A549 (cell line): ENCODE results near the gene ANKRD35. TPM values are rescaled to one million over a fixed set of nuclear protein-coding genes. Genes with fewer than 3 reads are reported as not detected.

ENCODE experiments used
- ATAC-seq, 2 experiments: fragments of 200-7000 bp in 1 of 2; fragments of >200 bp in 1 of 2; cut with Nextera tagmentation in 1 of 2; cut with Tn5 transposase in 1 of 2; 3 replicates each; pipeline versions ENCODE4 v1.8.0 to v1.9.1; 2018 to 2020; ENCODE audit warnings: mild to moderate bottlenecking in 1 of 2, moderate library complexity in 1 of 2
- CTCF ChIA-PET: fragments of 300-600 bp; sonication (Branson Sonifier 250); formaldehyde crosslinking; extraction: SDS; loops from one replicate; lab custom pipeline; 2021; ENCODE audit warnings: antibody characterized with exemption, inconsistent platforms; lab: Yijun Ruan, JAX
- POLR2A ChIA-PET: fragments of 350-600 bp; formaldehyde crosslinking; extraction: SDS; loops from one replicate; lab custom pipeline; 2021; ENCODE audit warnings: antibody characterized with exemption, inconsistent platforms; lab: Yijun Ruan, JAX
- DNase-seq, 2 experiments: peaks; one replicate each; pipeline versions ENCODE4 v3.0.0 to v3.0.0-alpha.2; 2011 to 2016; ENCODE audit warnings: low read depth in 1 of 2, low spot score in 1 of 2
- FAIRE-seq: peaks from 2 replicates; lab custom pipeline; 2011; peaks lifted over from hg19 to GRCh38; lab: Jason Lieb, UNC
- H3K27ac ChIP-seq, 2 experiments: fragments of >200 bp; sonication (Bioruptor Twin); formaldehyde crosslinking; 3 replicates each; pipeline ENCODE4 v1.5.1; 2016 to 2017
- H3K4me1 ChIP-seq: fragments of >200 bp; sonication (Bioruptor Twin); formaldehyde crosslinking; 3 replicates; pipeline ENCODE4 v1.6.1; 2016
- H3K4me2 ChIP-seq: fragments of >200 bp; sonication (Bioruptor Twin); formaldehyde crosslinking; 3 replicates; pipeline ENCODE4 v1.6.1; 2016
- H3K4me3 ChIP-seq: fragments of >200 bp; sonication (Bioruptor Twin); formaldehyde crosslinking; 3 replicates; pipeline ENCODE4 v1.5.1; 2016
- H3K9me3 ChIP-seq: fragments of >200 bp; sonication (Bioruptor Twin); formaldehyde crosslinking; 3 replicates; pipeline ENCODE4 v1.6.1; 2016
- CBX2 ChIP-seq: fragments of 200-600 bp; sonication (generic); IDR thresholded peaks from 2 replicates; pipeline ENCODE4 v1.6.1; 2016; ENCODE audit warnings: low read depth, mild to moderate bottlenecking, borderline replicate concordance
- CHD2 ChIP-seq: fragments of 150-350 bp; IDR thresholded peaks from 2 replicates; pipeline ENCODE4 v1.6.1; 2014; ENCODE audit warnings: low read length; ENCODE audit not compliant: partially characterized antibody
- CTCF ChIP-seq: fragments of >200 bp; sonication (Bioruptor Twin); formaldehyde crosslinking; IDR thresholded peaks from 3 replicates; pipeline ENCODE4 v1.5.1; 2016
- EP300 ChIP-seq, 2 experiments: fragments of >200 bp; sonication (Bioruptor Twin); formaldehyde crosslinking; IDR thresholded peaks; 2 replicates in 1 of 2; 3 replicates in 1 of 2; pipeline ENCODE4 v1.6.1; 2016 to 2017
- ESRRA ChIP-seq: fragments of 150-350 bp; IDR thresholded peaks from 2 replicates; pipeline ENCODE4 v1.6.1; 2014; ENCODE audit warnings: mild to moderate bottlenecking, low read length, borderline replicate concordance
- GATA3 ChIP-seq: IDR thresholded peaks from 2 replicates; pipeline ENCODE4 v1.6.1; 2012; ENCODE audit warnings: borderline replicate concordance
- HEYL ChIP-seq: fragments of 250-450 bp; sonication (Bioruptor Pico); IDR thresholded peaks from 2 replicates; pipeline ENCODE4 v1.8.0; 2021; ENCODE audit warnings: mild to moderate bottlenecking, moderate library complexity
- HOXA7 ChIP-seq: fragments of 250-450 bp; sonication (Bioruptor Pico); IDR thresholded peaks from 2 replicates; pipeline ENCODE4 v1.5.0; 2020; ENCODE audit warnings: mild to moderate bottlenecking, moderate library complexity
- JUN ChIP-seq, 2 experiments: fragments of >200 bp; sonication (Bioruptor Twin); formaldehyde crosslinking; IDR thresholded peaks; 2 replicates in 1 of 2; 3 replicates in 1 of 2; pipeline ENCODE4 v1.6.1; 2016 to 2017
- JUNB ChIP-seq: fragments of >200 bp; sonication (Bioruptor Twin); formaldehyde crosslinking; IDR thresholded peaks from 2 replicates; pipeline ENCODE4 v1.6.1; 2016
- KDM5A ChIP-seq: fragments of 200-600 bp; sonication (generic); IDR thresholded peaks from 2 replicates; pipeline ENCODE4 v1.6.1; 2016; ENCODE audit warnings: antibody characterized with exemption, mild to moderate bottlenecking
- NFE2L2 ChIP-seq: fragments of 150-350 bp; conservative IDR thresholded peaks from 2 replicates; pipeline ENCODE4 v1.6.1; 2014; ENCODE audit warnings: low read length
- PHF8 ChIP-seq: fragments of 200-600 bp; sonication (generic); IDR thresholded peaks from 2 replicates; pipeline ENCODE4 v1.6.1; 2016; ENCODE audit warnings: low read depth, mild to moderate bottlenecking, antibody characterized with exemption, moderate library complexity, borderline replicate concordance
- POLR2A ChIP-seq: IDR thresholded peaks from 2 replicates; pipeline ENCODE4 v1.6.1; 2012; ENCODE audit warnings: mild to moderate bottlenecking, low read length
- POLR2AphosphoS2 ChIP-seq: conservative IDR thresholded peaks from 2 replicates; pipeline ENCODE4 v1.6.1; 2012; ENCODE audit warnings: low read length, improper control_type of control experiment, inconsistent platforms
- RARB ChIP-seq: fragments of 250-450 bp; sonication (Bioruptor Pico); IDR thresholded peaks from 2 replicates; pipeline ENCODE4 v1.8.0; 2021; ENCODE audit warnings: mild to moderate bottlenecking, moderate library complexity
- SMC3 ChIP-seq: fragments of >200 bp; sonication (Bioruptor Twin); formaldehyde crosslinking; IDR thresholded peaks from 3 replicates; pipeline ENCODE4 v1.6.1; 2018; ENCODE audit warnings: inconsistent platforms
- ZC3H11A ChIP-seq: fragments of 450-650 bp; IDR thresholded peaks from 2 replicates; pipeline ENCODE4 v1.6.1; 2014; ENCODE audit warnings: antibody characterized with exemption, mild to moderate bottlenecking
- WGBS: methylation state at CpG from one replicate; pipeline ENCODE4 v1.1.6; 2017; ENCODE audit errors: missing lambda C conversion rate; 5-methylcytosine and 5-hydroxymethylcytosine counted together
- polyA plus RNA-seq, 4 experiments: library from polyadenylated mRNA; depleted of rRNA in 3 of 4; stranded (reverse); fragments of >200 nt; fragmentation: RNase III in 1 of 4; extraction: RNeasy Plus Mini Kit Qiagen cat#74134 plus additional on column Dnase treatment in 1 of 4; gene quantifications; 2 replicates in 3 of 4; 3 replicates in 1 of 4; pipeline ENCODE4 v1.2.3, GENCODE V29; 2011 to 2017
- TF ChIP-seq, protein P1 (sequence below): fragments of 200-600 bp; sonication (generic); IDR thresholded peaks from 2 replicates; pipeline ENCODE4 v1.6.1; 2016; ENCODE audit warnings: antibody characterized with exemption, mild to moderate bottlenecking, moderate library complexity
- TF ChIP-seq, protein P2 (sequence below): fragments of >200 bp; sonication (Bioruptor Twin); formaldehyde crosslinking; IDR thresholded peaks from 3 replicates; pipeline ENCODE4 v1.6.1; 2016
- TF ChIP-seq, protein P3 (sequence below): fragments of 450-650 bp; IDR thresholded peaks from 2 replicates; pipeline ENCODE4 v1.6.1; 2014; ENCODE audit warnings: antibody characterized with exemption
- TF ChIP-seq, protein P4 (sequence below): IDR thresholded peaks from 2 replicates; pipeline ENCODE4 v1.6.1; 2012

Gene ANKRD35
- polyA plus RNA-seq, 2 of the 4 experiments (the other 2 are of a cell fraction) = not detected

DNA sequence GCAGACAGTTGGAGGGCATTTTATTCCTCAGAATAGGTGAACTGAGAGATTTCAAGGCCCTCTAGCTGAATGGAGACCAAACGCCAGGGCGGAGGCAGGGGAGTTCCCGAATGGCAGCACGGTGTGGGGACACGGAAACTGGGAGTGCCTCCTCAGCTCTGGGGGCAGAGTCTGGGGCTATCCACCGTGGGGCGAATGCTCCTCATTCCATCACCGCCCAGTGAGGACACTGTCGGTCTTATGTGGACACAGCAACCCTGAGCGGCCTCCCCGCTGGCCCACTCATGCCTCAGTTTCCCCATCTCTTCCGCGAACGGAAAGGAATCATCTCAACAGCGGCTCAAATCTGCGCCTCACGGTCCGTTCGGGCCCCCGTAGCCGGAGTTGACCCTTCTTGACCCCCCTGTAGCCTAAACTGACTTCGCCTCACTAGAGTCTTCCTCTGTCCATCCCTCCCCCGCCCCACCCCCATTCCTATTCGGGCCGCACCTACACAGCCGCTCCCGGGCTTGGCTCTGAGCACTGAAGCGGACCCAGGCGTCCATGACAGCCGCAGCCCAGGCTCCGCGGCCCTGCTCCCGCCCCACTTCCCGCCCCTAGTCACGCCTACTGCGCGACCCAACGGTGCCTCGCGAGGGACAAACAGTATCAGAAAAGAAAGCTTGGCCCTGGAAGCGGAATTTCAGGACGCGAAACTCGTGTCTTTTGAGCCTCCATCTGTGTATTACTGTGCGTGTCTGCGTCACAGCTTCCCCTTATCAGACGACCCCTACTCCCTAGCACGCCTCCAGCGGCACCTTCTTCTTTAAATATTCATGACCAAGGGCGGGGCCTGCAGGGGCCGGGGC is 32.7 kb upstream of the ANKRD35 start, which contains the start of gene PEX11B:
Gene PEX11B, minus strand, starts transcription at position 574 of the 848 bp plus-strand sequence. Its CDS starts 29 bp downstream, at position 545.
- TF ChIP-seq HOXA7 (CRISPR knock-in tag) = no peak
- TF ChIP-seq NFE2L2 = no peak
- TF ChIP-seq POLR2AphosphoS2 = no peak
- TF ChIP-seq, protein P1, sequence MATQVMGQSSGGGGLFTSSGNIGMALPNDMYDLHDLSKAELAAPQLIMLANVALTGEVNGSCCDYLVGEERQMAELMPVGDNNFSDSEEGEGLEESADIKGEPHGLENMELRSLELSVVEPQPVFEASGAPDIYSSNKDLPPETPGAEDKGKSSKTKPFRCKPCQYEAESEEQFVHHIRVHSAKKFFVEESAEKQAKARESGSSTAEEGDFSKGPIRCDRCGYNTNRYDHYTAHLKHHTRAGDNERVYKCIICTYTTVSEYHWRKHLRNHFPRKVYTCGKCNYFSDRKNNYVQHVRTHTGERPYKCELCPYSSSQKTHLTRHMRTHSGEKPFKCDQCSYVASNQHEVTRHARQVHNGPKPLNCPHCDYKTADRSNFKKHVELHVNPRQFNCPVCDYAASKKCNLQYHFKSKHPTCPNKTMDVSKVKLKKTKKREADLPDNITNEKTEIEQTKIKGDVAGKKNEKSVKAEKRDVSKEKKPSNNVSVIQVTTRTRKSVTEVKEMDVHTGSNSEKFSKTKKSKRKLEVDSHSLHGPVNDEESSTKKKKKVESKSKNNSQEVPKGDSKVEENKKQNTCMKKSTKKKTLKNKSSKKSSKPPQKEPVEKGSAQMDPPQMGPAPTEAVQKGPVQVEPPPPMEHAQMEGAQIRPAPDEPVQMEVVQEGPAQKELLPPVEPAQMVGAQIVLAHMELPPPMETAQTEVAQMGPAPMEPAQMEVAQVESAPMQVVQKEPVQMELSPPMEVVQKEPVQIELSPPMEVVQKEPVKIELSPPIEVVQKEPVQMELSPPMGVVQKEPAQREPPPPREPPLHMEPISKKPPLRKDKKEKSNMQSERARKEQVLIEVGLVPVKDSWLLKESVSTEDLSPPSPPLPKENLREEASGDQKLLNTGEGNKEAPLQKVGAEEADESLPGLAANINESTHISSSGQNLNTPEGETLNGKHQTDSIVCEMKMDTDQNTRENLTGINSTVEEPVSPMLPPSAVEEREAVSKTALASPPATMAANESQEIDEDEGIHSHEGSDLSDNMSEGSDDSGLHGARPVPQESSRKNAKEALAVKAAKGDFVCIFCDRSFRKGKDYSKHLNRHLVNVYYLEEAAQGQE = peak; percentile 78
- TF ChIP-seq ZC3H11A = no peak
- TF ChIP-seq, protein P2, sequence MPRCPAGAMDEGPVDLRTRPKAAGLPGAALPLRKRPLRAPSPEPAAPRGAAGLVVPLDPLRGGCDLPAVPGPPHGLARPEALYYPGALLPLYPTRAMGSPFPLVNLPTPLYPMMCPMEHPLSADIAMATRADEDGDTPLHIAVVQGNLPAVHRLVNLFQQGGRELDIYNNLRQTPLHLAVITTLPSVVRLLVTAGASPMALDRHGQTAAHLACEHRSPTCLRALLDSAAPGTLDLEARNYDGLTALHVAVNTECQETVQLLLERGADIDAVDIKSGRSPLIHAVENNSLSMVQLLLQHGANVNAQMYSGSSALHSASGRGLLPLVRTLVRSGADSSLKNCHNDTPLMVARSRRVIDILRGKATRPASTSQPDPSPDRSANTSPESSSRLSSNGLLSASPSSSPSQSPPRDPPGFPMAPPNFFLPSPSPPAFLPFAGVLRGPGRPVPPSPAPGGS = no peak
- TF ChIP-seq POLR2A = peak; percentile 45
- TF ChIP-seq CTCF = no peak
- no peak for TF ChIP-seq JUNB
- TF ChIP-seq JUN (IDR thresholded peaks at IDR 0.05) = peak; percentile 35 to 64; a peak in 3 of 5 replicates
- TF ChIP-seq CBX2 = no peak
- TF ChIP-seq, protein P3, sequence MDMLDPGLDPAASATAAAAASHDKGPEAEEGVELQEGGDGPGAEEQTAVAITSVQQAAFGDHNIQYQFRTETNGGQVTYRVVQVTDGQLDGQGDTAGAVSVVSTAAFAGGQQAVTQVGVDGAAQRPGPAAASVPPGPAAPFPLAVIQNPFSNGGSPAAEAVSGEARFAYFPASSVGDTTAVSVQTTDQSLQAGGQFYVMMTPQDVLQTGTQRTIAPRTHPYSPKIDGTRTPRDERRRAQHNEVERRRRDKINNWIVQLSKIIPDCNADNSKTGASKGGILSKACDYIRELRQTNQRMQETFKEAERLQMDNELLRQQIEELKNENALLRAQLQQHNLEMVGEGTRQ = no peak
- TF ChIP-seq PHF8 = peak; percentile 34
- TF ChIP-seq EP300 (IDR thresholded peaks at IDR 0.05) = no peak
- TF ChIP-seq GATA3 = peak; percentile 26; the same call in 1 of the 2 replicates
- TF ChIP-seq SMC3 = 0 out of 3 replicates have a peak, but pooled peaks have one; percentile 5
- TF ChIP-seq KDM5A = peak; percentile 81; the same call in 1 of the 2 replicates
- TF ChIP-seq HEYL = no peak
- TF ChIP-seq ESRRA = no peak
- TF ChIP-seq, protein P4, sequence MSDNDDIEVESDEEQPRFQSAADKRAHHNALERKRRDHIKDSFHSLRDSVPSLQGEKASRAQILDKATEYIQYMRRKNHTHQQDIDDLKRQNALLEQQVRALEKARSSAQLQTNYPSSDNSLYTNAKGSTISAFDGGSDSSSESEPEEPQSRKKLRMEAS = peak; percentile 62
- no peak for TF ChIP-seq RARB
- peak; percentile 82 for TF ChIP-seq CHD2

More for the DNA sequence above, 32.7 kb upstream of the ANKRD35 start, which contains the start of gene PEX11B:
- POLR2A ChIA-PET = interaction anchor here (0.7 to 2.5 kb wide), 8 partner anchors 9 to 120 kb away, joined by 4 to 23 read pairs (median 6); partner anchors contain the start of genes ANKRD34A, LIX1L, PIAS3 and POLR3GL
- no peak for FAIRE-seq
- CTCF ChIA-PET = interaction anchor here (1.0 to 2.0 kb wide), 7 partner anchors 8 to 89 kb away, joined by 3 to 17 read pairs (median 6); partner anchors contain the start of genes ITGA10, NUDT17 and RBM8A
- Histone ChIP-seq H3K4me2 (peak within 1 kb of the TSS; percentile 91), H3K27ac (peak within 1 kb of the TSS; percentile 85 to 92), H3K4me3 (peak within 1 kb of the TSS; percentile 85), H3K4me1 (peaks cover 10% of the 10 kb centered on the region), H3K9me3 (no peaks in the 10 kb centered on the region)
- WGBS = 1% methylated on average over 33 of the region's 51 CpGs
- peak; percentile 87 to 89 for DNase-seq
- ATAC-seq = peak; percentile 89 to 95
